Heart left ventricle (tissue), 13 donors: ENCODE measurements around the gene TREML4.

ENCODE experiments used
- CTCF ChIP-seq, 12 donors: fragments of 200-600 bp; sonication (generic) in 4 of 12; IDR thresholded peaks; one replicate each; pipeline versions ENCODE4 v1.5.0 to v1.8.0; 2018 to 2022; ENCODE audit warnings: antibody characterized with exemption in 12 of 12, mild to moderate bottlenecking in 5 of 12
- POLR2A ChIP-seq, 2 donors: fragments of 450-650 bp; IDR thresholded peaks; one replicate each; pipeline ENCODE4 v1.6.1; 2017; ENCODE audit warnings: antibody characterized with exemption in 2 of 2, mild to moderate bottlenecking in 2 of 2, moderate library complexity in 2 of 2
- donor health status: ischemic (EF 13 %, LVEDD 7.1; RV severe dilation, severe dysfunction).
- donor health status: DM: no; HTN: yes; CAD: no.
- donor health status: DM: no; HTN: no; CAD: no.
- donor health status: ischemic (EF 25% LVEDD 6.9; RV normal size, moderate dysfunction).
- donor health status: ischemic (EF 25% LVEDD 5.7; RV mildly dilated, moderate dysfunction).
- donor health status: ischemic (EF 35%, LVEDD 5.7; RV mildly dilated, moderate dysfunction).
- donor health status: nonischemic (EF 11% LVEDD 7.7; RV severe dilation, severe dysfunction).
- donor health status: DM: yes; HTN: yes; CAD: no.
- donor health status: PGD.
- donor health status: ischemic (EF 29% LVEDD 5.4; RV normal size, mild dysfunction).
- donor health status: nonischemic (EF 23%, LVEDD 6.1; RV moderate dilation, normal function).

GRCh38 chr6:41181566-41181965 lies 46.6 kb upstream of the TREML4 start:
- TF ChIP-seq CTCF (IDR thresholded peaks at IDR 0.05) (no peak), POLR2A (IDR thresholded peaks at IDR 0.05) (no peak)
